Stimulated activated CD8-positive, alpha-beta memory T cell treated with anti-CD3 and anti-CD28 coated beads, Interleukin-2, amount 100 ng/mL, for 48 hours (primary cell): ENCODE data around the gene NBPF26.
"Not testable (repeated sequence)": the region's sequence is repeated elsewhere in the genome, so short reads cannot be mapped to it uniquely, and the experiment has no call there.

Source experiments
- DNase-seq, 2 donors: peaks; one replicate each; pipeline ENCODE4 v3.0.0-alpha.2; 2020; ENCODE audit warnings: low read depth in 2 of 2

Gene NBPF26

DNA sequence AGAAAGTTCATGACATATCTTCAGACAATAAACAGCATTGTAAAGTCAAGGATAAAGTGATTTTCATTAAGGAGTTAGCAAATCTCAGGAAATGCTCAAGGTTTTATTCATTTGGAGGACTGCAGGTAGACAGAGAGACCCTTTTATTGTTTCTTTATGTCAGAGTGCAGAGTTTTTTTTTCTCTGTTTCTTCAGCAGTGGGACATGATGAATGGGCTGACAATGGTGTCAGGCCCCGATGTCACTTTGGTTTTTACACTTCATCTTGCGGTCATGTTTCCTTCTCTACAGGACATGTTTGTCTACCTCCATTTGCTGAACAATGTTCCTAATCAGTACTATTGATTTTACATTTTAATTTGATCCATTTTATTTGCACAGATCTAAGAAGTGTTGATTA is 134.4 kb downstream of the NBPF26 start:
- not testable (repeated sequence) for DNase-seq

DNA sequence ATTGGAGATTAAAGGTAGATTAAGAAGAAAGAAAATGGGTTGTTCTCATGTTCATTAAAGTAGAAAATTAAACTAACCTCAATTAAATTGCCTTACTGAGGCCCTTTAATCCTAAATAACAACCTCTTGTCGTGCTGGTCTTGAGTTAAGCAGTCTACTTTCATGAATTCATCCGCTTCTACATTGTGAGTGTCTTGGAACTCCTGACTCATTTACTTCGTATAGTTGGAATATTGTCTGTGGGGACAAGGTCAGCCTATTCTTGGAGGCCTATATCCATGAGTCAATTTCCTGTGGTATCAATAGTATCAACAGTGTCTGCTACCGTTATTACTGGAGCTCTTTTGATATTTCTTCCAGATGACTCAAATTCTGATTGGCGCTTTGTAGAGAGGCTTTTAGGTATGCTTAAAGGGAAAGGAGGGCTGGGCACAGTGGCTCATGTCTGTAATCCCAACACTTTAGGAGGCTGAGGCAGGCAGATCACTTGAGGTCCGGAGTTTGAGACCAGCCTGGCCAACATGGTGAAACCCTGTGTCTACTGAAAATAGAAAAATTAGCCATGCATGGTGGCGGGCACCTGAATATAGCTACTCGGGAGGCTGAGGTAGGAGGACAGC is 136.0 kb downstream of the NBPF26 start:
- DNase-seq: not testable (repeated sequence)

DNA sequence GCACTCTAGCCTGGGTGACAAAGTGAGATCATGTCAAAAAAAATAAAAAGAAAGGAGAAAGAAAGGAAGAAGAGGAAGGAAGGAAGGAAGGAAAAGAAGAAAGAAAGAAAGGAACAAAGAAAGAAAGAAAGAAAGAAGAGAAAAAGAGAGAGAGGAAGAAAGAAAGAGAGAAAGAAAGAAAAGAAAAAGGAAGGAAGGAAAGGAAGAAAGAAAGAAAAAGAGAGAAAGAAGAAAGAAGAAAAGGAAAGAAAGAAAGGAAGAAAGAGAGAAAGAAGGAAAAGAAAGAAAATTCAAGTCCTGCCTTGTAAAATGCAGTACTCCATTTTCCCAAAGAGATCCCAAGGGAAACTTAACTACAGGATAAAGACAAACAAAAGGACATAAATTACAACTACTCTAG is 154.5 kb downstream of the NBPF26 start:
- DNase-seq: not testable (repeated sequence)

DNA sequence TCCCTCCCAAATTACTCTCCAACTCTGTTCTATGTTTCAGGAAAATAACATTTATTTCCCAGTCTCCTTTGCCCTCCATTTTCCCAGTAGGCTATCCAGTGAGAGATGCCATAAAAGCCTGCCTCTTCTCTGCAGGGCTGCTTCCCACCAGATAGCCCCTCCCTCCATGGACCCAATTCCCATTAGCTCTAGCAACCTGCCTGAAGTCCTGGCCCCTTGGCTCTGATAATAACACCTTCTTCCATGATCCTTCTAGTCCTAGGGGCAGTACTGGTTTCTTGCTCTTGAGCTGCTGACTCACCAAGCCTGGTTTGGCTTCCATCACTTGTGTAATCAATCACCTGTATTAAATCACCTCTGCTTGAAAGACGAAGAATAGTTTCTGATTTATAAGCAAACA is 156.3 kb downstream of the NBPF26 start:
- DNase-seq: not testable (repeated sequence)

DNA sequence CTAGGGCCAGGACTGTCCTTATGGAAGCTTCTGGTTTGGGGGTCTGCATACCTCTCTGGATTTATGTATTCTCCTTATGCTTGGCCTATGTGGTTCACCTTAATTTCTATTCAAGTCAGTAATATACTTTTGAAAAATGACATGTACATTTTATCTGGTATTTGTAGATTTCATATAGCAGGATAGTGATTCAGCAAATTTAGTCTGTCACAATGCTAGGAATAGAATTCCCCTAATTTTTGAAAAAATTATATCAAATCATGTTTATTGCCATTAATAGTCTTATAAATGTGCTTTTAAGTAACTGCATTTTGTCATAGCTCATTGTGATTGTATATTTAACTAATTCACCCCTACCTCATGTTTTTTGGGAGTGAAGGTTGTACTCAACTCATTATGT is 158.2 kb downstream of the NBPF26 start:
- DNase-seq: not testable (repeated sequence)
